ENCODE results near the gene ASXL1.

Gene ASXL1

DNA sequence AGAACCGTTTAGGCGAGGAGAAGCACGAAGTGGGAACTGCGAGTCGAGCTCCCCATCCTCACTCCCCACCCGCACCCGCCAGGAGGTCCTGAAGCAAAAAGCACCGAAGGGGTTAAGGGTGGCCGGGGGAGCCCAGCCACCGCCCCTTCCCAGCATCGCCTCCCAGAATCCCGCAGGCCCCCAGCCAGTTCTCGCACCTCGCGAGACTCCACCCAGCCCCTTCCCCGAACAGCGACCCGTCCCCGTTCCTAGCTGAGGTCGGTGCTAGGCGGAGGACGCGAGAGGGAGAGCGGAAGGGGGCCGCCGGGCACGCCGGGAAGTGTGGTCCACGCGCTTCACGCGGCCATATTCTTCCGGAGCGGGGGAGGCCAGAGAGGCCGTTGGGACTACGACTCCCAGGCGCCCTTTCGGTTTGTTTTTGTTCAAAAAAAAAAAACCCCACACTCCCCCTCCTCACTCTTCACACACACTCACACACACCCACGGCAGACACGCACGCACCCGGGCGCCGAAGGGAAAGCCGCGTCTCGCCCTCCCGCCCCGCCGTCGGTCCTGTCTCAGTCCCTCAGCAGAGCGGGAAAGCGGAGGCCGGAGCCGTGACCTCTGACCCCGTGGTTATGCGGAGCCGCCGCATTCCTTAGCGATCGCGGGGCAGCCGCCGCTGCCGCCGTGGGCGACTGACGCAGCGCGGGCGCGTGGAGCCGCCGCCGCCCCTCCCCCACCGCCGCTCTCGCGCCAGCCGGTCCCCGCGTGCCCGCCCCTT, at the start of gene ASXL1:
Gene ASXL1, plus strand, starts transcription at position 463 of the 763 bp plus-strand sequence. CDS start 445 bp downstream, outside the sequence.
- peak within 1 kb of the TSS; percentile 75 for H3K4me3 ChIP-seq (ENCODE audit: low read depth, low read length)

GRCh38 chr20:32312718-32313424, 45.3 kb upstream of the ASXL1 start:
- H3K4me3 ChIP-seq (ENCODE audit: low read depth, low read length) = no peak overlapping the region
- TF ChIP-seq, protein P1, sequence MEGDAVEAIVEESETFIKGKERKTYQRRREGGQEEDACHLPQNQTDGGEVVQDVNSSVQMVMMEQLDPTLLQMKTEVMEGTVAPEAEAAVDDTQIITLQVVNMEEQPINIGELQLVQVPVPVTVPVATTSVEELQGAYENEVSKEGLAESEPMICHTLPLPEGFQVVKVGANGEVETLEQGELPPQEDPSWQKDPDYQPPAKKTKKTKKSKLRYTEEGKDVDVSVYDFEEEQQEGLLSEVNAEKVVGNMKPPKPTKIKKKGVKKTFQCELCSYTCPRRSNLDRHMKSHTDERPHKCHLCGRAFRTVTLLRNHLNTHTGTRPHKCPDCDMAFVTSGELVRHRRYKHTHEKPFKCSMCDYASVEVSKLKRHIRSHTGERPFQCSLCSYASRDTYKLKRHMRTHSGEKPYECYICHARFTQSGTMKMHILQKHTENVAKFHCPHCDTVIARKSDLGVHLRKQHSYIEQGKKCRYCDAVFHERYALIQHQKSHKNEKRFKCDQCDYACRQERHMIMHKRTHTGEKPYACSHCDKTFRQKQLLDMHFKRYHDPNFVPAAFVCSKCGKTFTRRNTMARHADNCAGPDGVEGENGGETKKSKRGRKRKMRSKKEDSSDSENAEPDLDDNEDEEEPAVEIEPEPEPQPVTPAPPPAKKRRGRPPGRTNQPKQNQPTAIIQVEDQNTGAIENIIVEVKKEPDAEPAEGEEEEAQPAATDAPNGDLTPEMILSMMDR (IDR thresholded peaks at IDR 0.05; ENCODE audit: borderline replicate concordance, insufficient read depth, low read depth, low read length) = no peak

More for the DNA sequence above, at the start of gene ASXL1:
- TF ChIP-seq, protein P1 (IDR thresholded peaks at IDR 0.05; ENCODE audit: borderline replicate concordance, insufficient read depth, low read depth, low read length) = no peak

GRCh38 chr20:32314768-32315167, 43.4 kb upstream of the ASXL1 start:
- no peak overlapping the region for H3K4me3 ChIP-seq (ENCODE audit: low read depth, low read length)
- TF ChIP-seq, protein P1 (IDR thresholded peaks at IDR 0.05; ENCODE audit: borderline replicate concordance, insufficient read depth, low read depth, low read length) = no peak

- no peak overlapping the region for H3K4me3 ChIP-seq (ENCODE audit: low read depth, low read length)
- TF ChIP-seq, protein P1 (IDR thresholded peaks at IDR 0.05; ENCODE audit: borderline replicate concordance, insufficient read depth, low read depth, low read length) = no peak
Measured at GRCh38 chr20:32315399-32315798, 42.7 kb upstream of the ASXL1 start.

DNA sequence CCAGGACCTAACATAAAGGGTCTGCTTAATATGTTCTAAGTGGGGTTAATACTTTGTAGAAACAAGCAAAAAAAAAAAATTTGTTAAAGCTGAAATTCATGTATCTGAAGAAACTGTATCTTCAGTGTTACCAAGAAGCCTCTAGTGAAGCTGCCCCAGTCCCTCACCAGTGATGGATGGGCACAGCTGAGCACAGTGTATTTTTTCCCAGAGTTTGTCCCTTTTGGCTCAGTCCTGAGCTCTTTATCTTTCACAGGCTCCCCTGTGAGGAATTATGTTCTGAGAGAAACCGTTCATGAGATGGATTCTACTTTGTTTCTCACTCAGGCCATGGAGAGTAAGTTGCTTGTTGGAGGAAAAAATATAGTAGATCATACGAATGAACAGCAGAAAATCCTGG, 42.2 kb upstream of the ASXL1 start:
- TF ChIP-seq, protein P1 (IDR thresholded peaks at IDR 0.05; ENCODE audit: borderline replicate concordance, insufficient read depth, low read depth, low read length) = no peak
- H3K4me3 ChIP-seq (ENCODE audit: low read depth, low read length) = no peak overlapping the region

DNA sequence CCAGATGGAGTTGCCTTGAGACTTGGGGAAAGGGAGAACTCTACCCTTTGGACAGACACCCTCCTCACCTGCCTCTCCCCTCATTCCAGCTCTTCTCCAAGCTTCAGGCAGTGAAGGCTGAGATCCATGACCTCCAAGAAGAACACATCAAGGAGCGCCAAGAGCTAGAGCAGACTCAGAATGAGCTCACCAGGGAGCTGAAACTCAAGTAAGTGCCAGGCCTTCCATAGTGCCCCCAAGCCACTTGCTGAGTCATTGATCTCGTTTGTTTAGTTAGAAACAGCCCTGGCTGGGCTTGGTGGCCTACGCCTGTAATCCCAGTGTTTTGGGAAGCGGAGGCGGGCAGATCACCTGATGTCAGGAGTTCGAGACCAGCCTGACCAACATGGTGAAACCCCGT, 41.5 kb upstream of the ASXL1 start:
- TF ChIP-seq, protein P1 (IDR thresholded peaks at IDR 0.05; ENCODE audit: borderline replicate concordance, insufficient read depth, low read depth, low read length) = no peak
- H3K4me3 ChIP-seq (ENCODE audit: low read depth, low read length) = no peak overlapping the region

Measured in GM12875 (cell line).